Germinal center (tissue), 1 donor: Measurements from ENCODE around the gene C19orf44.
"Not testable (repeated sequence)": the region's sequence is repeated elsewhere in the genome, so short reads cannot be mapped to it uniquely, and the experiment has no call there.

Source experiments
- DNase-seq: peaks from one replicate; pipeline ENCODE4 v3.0.0; 2012; ENCODE audit warnings: mixed read lengths, low spot score

Gene C19orf44

DNA sequence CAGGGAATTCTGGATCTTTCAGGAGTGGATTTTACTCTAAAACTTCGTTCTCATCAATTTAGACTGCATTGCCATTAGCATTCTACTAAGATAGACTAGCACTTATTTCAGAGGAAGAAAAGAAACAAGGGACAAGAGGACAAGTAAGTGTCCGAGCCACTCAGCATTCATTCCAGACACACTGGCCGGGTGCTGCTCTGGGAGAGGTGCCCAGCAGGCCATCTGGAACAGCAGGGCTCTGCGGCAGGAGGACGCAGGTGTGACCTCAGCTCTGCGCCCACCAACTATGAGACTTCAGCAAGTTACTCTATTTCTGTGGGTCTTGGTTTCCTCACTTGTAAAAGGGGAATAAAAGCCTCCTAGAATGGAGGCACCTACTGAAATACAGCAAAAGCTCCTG lies 28.6 kb upstream of the C19orf44 start:
- DNase-seq: no peak

GRCh38 chr19:16470541-16470910 lies 25.7 kb upstream of the C19orf44 start:
- no peak for DNase-seq

DNA sequence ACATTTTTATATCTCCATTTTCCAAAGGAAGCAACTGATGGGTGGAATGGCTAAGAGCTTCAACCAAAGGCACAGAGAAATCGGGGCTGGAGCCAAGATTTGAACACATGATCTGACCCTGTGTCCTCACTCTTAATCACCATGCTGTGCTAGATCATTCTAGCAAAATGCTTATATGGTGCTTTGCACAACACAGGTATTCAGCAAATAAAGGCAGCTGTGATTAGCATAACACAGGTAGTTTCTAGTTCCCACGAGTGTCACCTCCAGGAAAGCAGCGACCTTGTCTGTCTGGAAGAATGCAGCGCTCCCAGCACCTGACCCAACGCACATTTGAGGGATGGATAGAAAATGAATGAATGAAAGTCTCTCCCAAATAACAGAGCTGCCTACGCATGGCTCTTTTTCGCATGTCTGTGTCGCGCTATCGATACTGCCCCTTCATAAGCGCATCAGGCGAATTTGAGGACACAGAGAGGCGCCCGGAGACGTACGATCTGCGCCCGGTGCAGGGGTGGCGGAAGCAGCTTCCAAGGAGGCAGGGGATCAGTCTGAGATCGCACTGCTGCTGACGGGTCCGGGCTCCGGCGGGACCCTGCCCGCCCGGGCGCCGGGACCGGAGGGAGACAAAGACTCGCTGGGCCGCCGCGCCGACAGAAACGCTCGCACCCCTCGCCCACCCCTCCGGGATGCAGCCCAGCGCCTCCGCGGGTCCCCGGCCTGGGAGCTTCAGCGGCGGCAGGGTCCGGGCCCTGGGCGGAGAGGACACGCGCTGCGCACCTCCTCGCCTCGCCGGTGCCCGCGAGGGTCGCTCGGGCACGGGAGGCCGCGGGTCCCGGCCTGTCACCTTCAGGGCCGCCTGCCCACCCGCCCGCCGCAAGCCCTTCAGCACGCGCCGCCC lies 25.0 kb upstream of the C19orf44 start:
- peak; percentile 54 for DNase-seq

- not testable (repeated sequence) for DNase-seq
Observed at GRCh38 chr19:16472559-16472899, 23.7 kb upstream of the C19orf44 start.

- no peak for DNase-seq
Observed at GRCh38 chr19:16472992-16473391, 23.2 kb upstream of the C19orf44 start.

DNA sequence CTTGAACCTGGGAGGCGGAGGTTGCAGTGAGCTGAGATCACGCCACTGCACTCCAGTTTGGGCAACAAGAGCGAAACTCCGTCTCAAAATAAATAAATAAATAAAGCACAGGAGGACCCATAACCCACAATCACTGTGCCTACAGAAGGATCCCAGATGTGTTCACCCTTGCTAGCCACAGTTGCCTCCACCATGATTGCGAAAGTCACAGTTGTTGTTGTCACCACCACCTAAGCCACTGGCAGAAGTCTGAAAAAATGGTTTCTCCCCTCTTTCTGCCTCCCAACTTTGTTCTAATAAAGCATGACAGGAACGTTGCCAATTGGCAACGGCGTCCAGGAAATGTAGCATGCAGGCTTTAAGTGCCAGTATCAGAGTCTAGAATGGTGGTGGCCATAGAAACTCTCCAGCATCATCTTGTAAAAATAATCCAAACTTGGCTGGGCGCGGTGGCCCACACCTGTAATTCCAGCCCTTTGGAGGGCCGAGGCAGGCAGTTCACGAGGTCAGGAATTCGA lies 22.3 kb upstream of the C19orf44 start:
- DNase-seq: no peak

GRCh38 chr19:16476401-16476800 lies 19.8 kb upstream of the C19orf44 start:
- no peak for DNase-seq

- no peak for DNase-seq
Observed at GRCh38 chr19:16477311-16477710, 18.9 kb upstream of the C19orf44 start.

DNA sequence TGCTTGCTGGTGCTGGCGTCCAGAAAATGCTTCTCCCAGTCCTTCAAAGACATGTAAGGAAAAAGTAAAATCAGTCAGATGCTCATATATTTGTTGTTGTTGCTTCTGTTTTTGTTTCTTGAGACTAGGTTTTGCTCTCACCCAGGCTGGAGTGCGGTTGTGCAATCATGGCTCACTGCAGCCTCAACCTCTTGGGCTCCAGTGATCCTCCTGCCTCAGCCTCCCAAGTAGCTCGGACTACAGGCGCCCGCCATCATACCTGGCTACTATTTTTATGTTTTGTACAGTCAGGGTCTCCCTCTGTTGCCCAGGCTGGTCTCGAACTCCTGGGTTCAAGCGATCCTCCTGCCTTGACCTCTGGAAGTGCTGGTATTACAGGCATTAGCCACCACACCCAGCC lies 13.4 kb upstream of the C19orf44 start:
- no peak for DNase-seq

DNA sequence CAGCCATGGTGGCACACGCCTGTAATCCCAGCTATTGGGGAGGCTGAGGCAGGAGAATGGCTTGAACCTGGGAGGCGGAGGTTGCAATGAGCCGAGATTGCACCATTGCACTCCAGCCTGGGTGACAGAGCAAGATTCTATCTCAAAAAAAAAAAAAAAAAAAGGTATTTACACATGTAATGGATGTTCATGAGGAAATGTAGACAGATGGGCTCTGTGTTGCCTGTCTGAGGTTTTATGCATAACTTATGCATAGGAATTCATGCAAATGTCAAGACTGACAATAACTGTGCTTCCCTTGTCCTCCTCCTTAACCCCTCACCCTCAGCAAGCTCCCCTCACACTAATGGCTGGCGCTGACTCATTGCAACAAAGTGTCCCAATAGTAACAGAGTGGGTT lies 9.7 kb upstream of the C19orf44 start:
- not testable (repeated sequence) for DNase-seq

GRCh38 chr19:16496613-16496983 lies 404 bp downstream of the C19orf44 start:
- DNase-seq: no peak

GRCh38 chr19:16497042-16497441 lies 848 bp downstream of the C19orf44 start:
- no peak for DNase-seq

GRCh38 chr19:16497837-16498236 lies 1.6 kb downstream of the C19orf44 start:
- no peak for DNase-seq

DNA sequence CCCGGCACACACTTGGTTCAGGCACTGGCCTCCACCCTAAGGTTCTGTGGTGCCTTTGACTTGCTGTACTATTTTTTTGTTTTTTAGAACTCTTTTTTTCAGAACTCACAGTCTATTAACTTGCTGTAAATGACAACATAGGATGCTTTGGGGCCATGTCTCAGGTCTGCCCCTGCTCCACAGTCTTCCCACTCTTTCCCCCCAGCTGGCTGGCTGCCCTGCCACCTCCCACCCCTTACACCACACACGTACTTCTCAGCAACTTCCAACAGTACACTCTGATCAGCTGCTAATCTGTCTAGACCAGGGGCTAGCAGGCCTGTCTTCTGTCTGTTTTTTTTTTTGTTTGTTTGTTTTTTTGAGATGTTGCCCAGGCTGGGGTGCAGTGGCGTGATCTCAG lies 8.1 kb downstream of the C19orf44 start:
- no peak for DNase-seq

DNA sequence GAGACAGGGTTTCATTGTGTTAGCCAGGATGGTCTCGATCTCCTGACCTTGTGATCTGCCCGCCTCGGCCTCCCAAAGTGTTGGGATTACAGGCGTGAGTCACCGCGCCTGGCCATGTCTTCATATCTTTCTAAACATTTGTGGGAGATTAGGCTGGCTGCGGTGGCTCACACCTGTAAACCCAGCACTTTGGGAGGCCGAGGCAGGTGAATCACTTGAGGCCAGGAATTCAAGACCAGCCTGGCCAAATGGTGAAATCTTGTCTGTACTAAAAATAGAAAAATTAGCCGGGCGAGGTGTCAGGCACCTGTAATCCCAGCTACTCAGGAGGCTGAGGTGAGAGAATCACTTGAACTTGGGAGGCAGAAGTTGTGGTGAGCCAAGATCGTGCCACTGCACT lies 10.0 kb downstream of the C19orf44 start:
- not testable (repeated sequence) for DNase-seq

DNA sequence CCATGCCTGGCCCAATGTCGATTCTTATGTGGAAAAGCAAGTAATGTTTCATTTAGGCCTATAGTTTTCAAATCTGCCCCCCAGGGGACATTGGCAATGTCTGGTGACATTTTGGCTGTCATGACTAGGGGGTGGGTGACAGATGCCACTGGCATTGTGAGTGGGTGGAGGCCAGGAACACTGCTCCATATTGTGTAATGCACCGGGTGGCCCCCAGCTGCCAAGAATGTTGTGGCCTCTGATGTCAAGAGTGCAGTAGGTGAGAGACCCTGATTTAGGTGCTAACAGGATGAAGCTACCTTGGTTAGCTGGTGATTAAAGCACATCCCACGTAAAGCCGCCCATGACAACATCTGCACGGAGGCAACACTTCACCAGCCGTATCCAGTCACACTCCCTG lies 10.8 kb downstream of the C19orf44 start:
- no peak for DNase-seq

- DNase-seq: no peak
Observed at GRCh38 chr19:16508546-16508945, 12.4 kb downstream of the C19orf44 start.

DNA sequence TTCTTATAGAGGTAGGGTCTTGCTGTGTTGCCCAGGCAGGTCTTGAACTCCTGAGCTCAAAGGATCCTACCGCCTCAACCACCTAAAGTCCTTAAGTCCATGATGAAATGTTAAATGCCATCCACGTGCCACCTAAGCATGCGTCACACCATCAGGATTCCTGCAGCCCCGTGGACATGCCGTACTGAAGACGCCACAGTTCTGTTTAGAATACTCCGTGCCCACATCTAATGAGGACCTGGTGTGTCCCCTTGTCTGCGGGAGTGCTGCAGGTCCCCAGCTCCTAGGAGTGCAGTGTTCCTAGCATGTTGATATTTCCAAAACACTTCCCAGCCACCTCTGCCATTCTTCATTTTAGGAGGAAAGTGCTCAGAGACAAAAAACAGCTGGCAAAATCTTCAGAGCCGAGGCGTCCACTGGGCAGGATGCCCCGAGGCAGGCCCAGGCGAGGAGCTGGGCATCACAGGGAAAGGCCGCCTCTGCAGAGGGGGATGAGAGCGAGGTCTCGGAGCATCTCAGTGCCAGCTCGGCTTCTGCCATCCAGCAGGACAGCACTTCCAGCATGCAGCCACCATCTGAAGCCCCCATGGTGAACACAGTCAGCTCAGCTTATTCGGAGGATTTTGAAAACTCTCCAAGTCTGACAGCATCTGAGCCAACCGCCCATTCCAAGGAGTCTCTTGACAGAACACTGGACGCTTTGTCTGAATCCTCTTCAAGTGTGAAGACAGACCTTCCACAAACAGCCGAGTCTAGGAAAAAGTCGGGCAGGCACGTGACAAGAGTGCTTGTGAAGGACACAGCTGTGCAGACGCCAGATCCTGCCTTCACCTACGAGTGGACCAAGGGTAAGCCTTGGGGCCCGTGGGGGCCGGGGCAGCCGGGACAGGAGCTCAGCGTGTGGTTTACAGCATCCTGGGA lies 13.2 kb downstream of the C19orf44 start:
- DNase-seq: no peak

DNA sequence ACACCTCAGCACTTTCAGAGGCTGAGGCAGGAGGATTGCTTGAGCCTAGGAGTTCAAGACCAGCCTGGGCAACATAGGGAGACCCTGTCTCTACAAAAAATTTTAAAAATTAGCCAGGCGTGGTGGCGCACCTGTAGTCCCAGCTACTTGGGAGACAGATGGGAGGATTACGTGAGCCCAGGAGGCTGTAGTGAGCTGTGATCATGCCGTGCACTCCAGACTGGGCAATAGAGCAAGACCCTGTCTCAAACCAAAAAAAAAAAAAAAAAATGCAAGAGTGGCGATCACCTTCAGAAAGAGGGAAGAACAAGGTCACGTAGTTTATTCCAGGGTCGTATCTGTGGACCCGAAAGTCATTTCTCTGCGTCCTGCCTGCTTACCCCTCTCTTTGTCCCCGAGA lies 16.4 kb downstream of the C19orf44 start:
- DNase-seq: not testable (repeated sequence)

- DNase-seq: no peak
Observed at GRCh38 chr19:16514383-16515019, 18.3 kb downstream of the C19orf44 start.

DNA sequence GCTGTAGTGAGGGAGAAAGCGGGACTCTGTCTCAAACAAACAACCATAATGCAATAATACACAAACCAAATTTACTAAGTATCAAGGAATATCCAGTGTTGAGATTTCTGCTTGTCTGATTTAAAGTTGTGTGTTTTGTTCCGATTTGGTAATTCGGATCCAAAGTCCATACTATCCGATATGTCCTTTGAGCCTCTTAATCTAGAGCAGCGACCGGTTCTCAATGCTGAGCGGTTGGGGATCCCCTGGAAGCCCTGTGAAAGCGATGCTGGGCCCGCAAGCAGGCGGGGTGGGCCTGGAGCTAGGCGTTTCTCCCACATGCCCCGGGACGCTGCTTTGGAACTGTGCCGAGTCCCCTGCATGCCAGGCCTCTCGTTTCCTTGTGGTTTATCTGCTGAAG lies 20.2 kb downstream of the C19orf44 start:
- no peak for DNase-seq

- DNase-seq: no peak
Observed at GRCh38 chr19:16516923-16517610, 20.9 kb downstream of the C19orf44 start.
